PFSK-1 (cell line): ENCODE measurements around the gene H2BK1.

Experiments used
- FOXP2 ChIP-seq: optimal IDR thresholded peaks from 2 replicates; pipeline ENCODE3; 2011; ENCODE audit warnings: borderline replicate concordance, control low read depth, inconsistent platforms; ENCODE audit not compliant: insufficient read depth; ENCODE audit errors: extremely low read length, extremely low read depth
- POLR2AphosphoS5 ChIP-seq: IDR thresholded peaks from 2 replicates; pipeline ENCODE4 v1.6.1; 2012; ENCODE audit warnings: low read depth, mild to moderate bottlenecking, control low read depth, low read length, moderate library complexity
- REST ChIP-seq, 2 experiments: IDR thresholded peaks; 2 replicates each; pipeline versions ENCODE4 v1.6.1 to v1.8.0; 2011 to 2012; ENCODE audit warnings: low read depth in 2 of 2, low read length in 2 of 2, control low read depth in 1 of 2, inconsistent platforms in 1 of 2, mild to moderate bottlenecking in 1 of 2, moderate library complexity in 1 of 2; ENCODE audit not compliant: insufficient read depth in 1 of 2
- SIN3A ChIP-seq: IDR thresholded peaks from 2 replicates; pipeline ENCODE4 v1.6.1; 2012; ENCODE audit warnings: mild to moderate bottlenecking, low read length, moderate library complexity, borderline replicate concordance; ENCODE audit not compliant: insufficient read depth
- TAF1 ChIP-seq: IDR thresholded peaks from 2 replicates; pipeline ENCODE4 v1.6.1; 2012; ENCODE audit warnings: low read length, control low read depth, borderline replicate concordance; ENCODE audit not compliant: insufficient read depth

GRCh38 chr7:151251328-151251688, 41.0 kb upstream of the H2BK1 start:
- TF ChIP-seq REST (IDR thresholded peaks at IDR 0.05; ENCODE audit: insufficient read depth in 1 of 2, low read depth in 2 of 2, low read length in 2 of 2) = no peak
- no peak for TF ChIP-seq POLR2AphosphoS5
- no peak for TF ChIP-seq SIN3A
- no peak for TF ChIP-seq TAF1
- no peak for TF ChIP-seq FOXP2
